ENCODE measurements around the gene DLG3. TPM values are rescaled to one million over a fixed set of nuclear protein-coding genes. Genes with fewer than 3 reads are reported as not detected.

Gene DLG3
- total RNA-seq, 3 donors from 2014 or later: 41.9 to 76.0 (median 72.8) TPM

GRCh38 chrX:70481471-70482270 lies 37.0 kb downstream of the DLG3 start:
- intact Hi-C loops (cut with DNase I, micrococcal nuclease): no loop called here
- TF ChIP-seq, protein P1, sequence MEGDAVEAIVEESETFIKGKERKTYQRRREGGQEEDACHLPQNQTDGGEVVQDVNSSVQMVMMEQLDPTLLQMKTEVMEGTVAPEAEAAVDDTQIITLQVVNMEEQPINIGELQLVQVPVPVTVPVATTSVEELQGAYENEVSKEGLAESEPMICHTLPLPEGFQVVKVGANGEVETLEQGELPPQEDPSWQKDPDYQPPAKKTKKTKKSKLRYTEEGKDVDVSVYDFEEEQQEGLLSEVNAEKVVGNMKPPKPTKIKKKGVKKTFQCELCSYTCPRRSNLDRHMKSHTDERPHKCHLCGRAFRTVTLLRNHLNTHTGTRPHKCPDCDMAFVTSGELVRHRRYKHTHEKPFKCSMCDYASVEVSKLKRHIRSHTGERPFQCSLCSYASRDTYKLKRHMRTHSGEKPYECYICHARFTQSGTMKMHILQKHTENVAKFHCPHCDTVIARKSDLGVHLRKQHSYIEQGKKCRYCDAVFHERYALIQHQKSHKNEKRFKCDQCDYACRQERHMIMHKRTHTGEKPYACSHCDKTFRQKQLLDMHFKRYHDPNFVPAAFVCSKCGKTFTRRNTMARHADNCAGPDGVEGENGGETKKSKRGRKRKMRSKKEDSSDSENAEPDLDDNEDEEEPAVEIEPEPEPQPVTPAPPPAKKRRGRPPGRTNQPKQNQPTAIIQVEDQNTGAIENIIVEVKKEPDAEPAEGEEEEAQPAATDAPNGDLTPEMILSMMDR (IDR thresholded peaks at IDR 0.05): no peak
- ATAC-seq: peak; percentile 15
- Histone ChIP-seq H3K4me1 (ENCODE audit: low read depth) (peaks cover 13% of the 10 kb centered on the region), H3K4me3 (no peak overlapping the region), H3K36me3 (ENCODE audit: low read depth) (no peaks in the 10 kb centered on the region), H3K9me3 (no peaks in the 10 kb centered on the region)
- DNase-seq: no peak

DNA sequence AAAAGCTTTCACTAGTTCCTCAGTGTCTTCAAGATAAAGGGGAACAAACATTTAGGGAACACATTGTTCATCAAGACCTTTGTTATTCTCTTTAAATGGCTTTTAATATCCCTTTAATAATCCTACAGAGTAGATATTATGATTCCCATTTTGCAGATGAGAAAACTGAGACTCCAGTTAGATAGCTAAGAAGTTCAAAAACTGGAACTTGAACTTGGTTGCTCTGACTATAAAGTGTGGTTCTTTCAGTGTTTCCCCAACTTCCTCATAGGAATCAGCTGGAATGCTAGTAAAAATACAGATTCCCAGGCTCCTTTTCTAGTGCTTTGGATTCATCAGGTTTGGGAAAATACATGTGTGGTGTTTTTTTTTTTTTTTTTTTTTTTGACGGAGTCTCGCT lies 37.7 kb downstream of the DLG3 start:
- Histone ChIP-seq H3K9me3 (no peaks in the 10 kb centered on the region), H3K4me1 (ENCODE audit: low read depth) (peaks cover 13% of the 10 kb centered on the region), H3K36me3 (ENCODE audit: low read depth) (no peaks in the 10 kb centered on the region), H3K4me3 (no peak overlapping the region)
- no peak for ATAC-seq
- TF ChIP-seq, protein P1 (IDR thresholded peaks at IDR 0.05): no peak
- intact Hi-C loops (cut with DNase I, micrococcal nuclease): no loop called here
- DNase-seq: no peak

DNA sequence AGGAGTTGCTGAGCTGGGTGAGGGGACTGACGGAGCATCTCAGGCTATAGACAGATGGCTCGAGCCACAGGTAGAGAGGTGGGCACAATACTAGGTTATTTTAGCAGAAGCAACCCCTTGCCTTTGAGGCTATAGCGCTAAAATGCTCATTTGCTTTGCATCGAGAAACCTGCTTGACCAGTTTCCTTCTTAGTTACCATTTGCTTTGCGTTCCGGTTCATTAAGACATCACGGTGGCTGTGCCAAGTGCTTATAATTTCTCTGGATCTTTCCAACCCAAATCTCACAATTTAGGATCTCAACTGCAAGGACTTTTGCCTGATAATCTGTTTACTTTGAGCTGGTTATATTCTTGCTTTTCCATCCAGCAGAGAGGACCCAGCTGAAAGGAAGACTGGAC lies 40.8 kb downstream of the DLG3 start:
- no peak for ATAC-seq
- Histone ChIP-seq H3K9me3 (no peaks in the 10 kb centered on the region), H3K36me3 (ENCODE audit: low read depth) (no peaks in the 10 kb centered on the region), H3K4me3 (no peak overlapping the region), H3K4me1 (ENCODE audit: low read depth) (peaks cover 8% of the 10 kb centered on the region)
- no peak for DNase-seq
- intact Hi-C loops (cut with DNase I, micrococcal nuclease): no loop called here
- TF ChIP-seq, protein P1 (IDR thresholded peaks at IDR 0.05): no peak

- Histone ChIP-seq H3K4me1 (ENCODE audit: low read depth) (no peaks in the 10 kb centered on the region), H3K4me3 (no peak overlapping the region), H3K9me3 (no peaks in the 10 kb centered on the region), H3K36me3 (ENCODE audit: low read depth) (no peaks in the 10 kb centered on the region)
- TF ChIP-seq, protein P1 (IDR thresholded peaks at IDR 0.05): no peak
- DNase-seq (no peak), ATAC-seq (no peak)
- intact Hi-C loops (cut with DNase I, micrococcal nuclease): no loop called here
Observed at GRCh38 chrX:70488856-70489255, 44.2 kb downstream of the DLG3 start.

GRCh38 chrX:70494441-70494840 lies 49.8 kb downstream of the DLG3 start:
- intact Hi-C loops (cut with DNase I, micrococcal nuclease): no loop called here
- TF ChIP-seq, protein P1 (IDR thresholded peaks at IDR 0.05): no peak
- DNase-seq (no peak), ATAC-seq (peak; percentile 15)
- Histone ChIP-seq H3K36me3 (ENCODE audit: low read depth) (no peaks in the 10 kb centered on the region), H3K9me3 (no peaks in the 10 kb centered on the region), H3K4me3 (no peak overlapping the region), H3K4me1 (ENCODE audit: low read depth) (no peaks in the 10 kb centered on the region)
